ENCODE measurements around the gene SIPA1L3.
"Not testable (repeated sequence)": the region's sequence is repeated elsewhere in the genome, so short reads cannot be mapped to it uniquely, and the experiment has no call there.

SIPA1L3 gene

GRCh38 chr19:38023671-38024541, 116.9 kb downstream of the SIPA1L3 start:
- DNase-seq (ENCODE audit: low read depth), result no peak
- TF ChIP-seq, protein P1, sequence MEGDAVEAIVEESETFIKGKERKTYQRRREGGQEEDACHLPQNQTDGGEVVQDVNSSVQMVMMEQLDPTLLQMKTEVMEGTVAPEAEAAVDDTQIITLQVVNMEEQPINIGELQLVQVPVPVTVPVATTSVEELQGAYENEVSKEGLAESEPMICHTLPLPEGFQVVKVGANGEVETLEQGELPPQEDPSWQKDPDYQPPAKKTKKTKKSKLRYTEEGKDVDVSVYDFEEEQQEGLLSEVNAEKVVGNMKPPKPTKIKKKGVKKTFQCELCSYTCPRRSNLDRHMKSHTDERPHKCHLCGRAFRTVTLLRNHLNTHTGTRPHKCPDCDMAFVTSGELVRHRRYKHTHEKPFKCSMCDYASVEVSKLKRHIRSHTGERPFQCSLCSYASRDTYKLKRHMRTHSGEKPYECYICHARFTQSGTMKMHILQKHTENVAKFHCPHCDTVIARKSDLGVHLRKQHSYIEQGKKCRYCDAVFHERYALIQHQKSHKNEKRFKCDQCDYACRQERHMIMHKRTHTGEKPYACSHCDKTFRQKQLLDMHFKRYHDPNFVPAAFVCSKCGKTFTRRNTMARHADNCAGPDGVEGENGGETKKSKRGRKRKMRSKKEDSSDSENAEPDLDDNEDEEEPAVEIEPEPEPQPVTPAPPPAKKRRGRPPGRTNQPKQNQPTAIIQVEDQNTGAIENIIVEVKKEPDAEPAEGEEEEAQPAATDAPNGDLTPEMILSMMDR (conservative IDR thresholded peaks at IDR 0.05; ENCODE audit: low read depth, low read length), result no peak
- no peak overlapping the region for H3K4me3 ChIP-seq (ENCODE audit: low read depth, low read length)

- DNase-seq (ENCODE audit: low read depth), result no peak
- TF ChIP-seq, protein P1 (conservative IDR thresholded peaks at IDR 0.05; ENCODE audit: low read depth, low read length), result no peak
- no peak overlapping the region for H3K4me3 ChIP-seq (ENCODE audit: low read depth, low read length)
These were observed 118.2 kb downstream of the SIPA1L3 start for GRCh38 chr19:38024992-38025908.

DNA sequence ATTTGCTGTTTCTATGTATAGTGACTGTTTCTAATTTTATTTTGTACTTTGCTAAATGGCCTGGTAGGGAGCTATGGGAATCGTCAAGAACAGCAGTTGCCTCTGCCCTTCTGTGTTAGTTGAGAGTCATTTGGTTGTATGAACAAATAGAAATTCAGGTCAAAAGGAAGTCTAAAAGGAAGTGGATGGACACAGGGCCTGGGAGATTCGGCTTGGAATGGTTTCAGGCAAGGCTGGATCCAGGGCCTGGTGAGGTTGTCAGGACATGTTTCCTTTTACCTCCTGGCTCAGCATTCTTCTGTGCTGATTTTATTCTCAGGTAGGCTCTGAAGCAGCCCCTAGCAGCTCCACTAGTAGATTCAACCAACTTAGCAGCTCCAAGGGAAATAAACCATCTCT, 118.9 kb downstream of the SIPA1L3 start:
- TF ChIP-seq, protein P1 (conservative IDR thresholded peaks at IDR 0.05; ENCODE audit: low read depth, low read length), result no peak
- no peak overlapping the region for H3K4me3 ChIP-seq (ENCODE audit: low read depth, low read length)
- no peak for DNase-seq (ENCODE audit: low read depth)

DNA sequence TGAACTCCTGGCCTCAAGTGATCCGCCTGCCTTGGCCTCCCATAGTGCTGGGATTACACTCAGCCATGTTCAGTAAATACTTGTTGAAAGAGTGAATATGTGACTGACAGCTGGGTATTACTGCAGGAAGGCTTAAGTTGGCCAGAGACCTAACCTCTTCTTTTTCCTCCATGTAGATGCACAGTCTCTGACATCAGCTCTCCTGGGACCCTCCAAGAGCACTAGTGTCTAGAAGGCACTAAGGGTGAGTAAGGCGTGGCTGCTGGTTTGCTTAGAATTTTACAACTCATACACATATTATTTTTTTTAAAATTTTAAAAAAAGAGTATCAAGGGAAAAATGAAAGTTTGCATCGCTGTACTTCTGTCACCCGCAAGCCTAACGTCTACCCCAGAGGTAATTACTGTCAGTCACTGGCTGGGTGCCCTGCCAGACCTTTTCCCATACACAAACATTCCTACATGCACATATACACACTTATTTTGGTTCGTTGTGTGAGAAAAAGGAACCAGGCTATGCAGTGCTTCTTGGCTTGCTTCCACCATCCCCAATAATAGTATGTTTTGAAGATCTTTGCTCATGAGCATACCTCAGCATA, 122.0 kb downstream of the SIPA1L3 start:
- TF ChIP-seq, protein P1 (conservative IDR thresholded peaks at IDR 0.05; ENCODE audit: low read depth, low read length), result no peak

DNA sequence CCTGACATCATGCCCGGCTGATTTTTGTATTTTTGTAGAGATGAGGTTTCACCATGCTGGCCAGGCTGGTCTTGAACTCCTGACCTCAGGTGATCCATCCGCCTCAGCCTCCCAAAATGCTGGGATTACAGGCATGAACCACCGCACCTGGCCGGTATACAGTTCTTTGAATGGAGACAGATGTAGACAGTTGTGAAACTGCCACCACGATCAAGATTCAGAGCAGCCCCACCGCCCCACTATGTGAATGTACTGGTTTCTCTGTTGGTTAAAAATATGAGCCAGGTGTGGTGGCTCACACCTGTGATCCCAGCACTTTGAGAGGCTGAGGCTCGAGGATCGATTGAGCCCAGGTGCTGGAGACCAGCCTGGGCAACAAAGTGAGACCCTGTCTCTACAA, 123.0 kb downstream of the SIPA1L3 start:
- not testable (repeated sequence) for H3K4me3 ChIP-seq (ENCODE audit: low read depth, low read length); DNase-seq (ENCODE audit: low read depth)

More for the DNA sequence above, 122.0 kb downstream of the SIPA1L3 start:
- H3K4me3 ChIP-seq (ENCODE audit: low read depth, low read length), result no peak overlapping the region
- peak; percentile 53 for DNase-seq (ENCODE audit: low read depth)

GRCh38 chr19:38030686-38031422, 123.8 kb downstream of the SIPA1L3 start:
- DNase-seq (ENCODE audit: low read depth), result no peak

More at GRCh38 chr19:38030686-38031422, 123.8 kb downstream of the SIPA1L3 start:
- H3K4me3 ChIP-seq (ENCODE audit: low read depth, low read length), result no peak overlapping the region
- TF ChIP-seq, protein P1 (conservative IDR thresholded peaks at IDR 0.05; ENCODE audit: low read depth, low read length), result no peak

Measured in choroid plexus epithelial cell (primary cell).